H1 (cell line): ENCODE results near the gene RHBDD2. TPM values are rescaled to one million over a fixed set of nuclear protein-coding genes. Genes with fewer than 3 reads are reported as not detected.

Experiments
- CTCF ChIA-PET: fragments of 300-600 bp; sonication (Branson Sonifier 250); formaldehyde crosslinking; loops from one replicate; lab custom pipeline; 2021; ENCODE audit not compliant: partially characterized antibody; lab: Charles Lee
- POLR2A ChIA-PET: fragments of 300-600 bp; sonication (Branson Sonifier 250); formaldehyde crosslinking; loops from one replicate; lab custom pipeline; 2021; ENCODE audit warnings: inconsistent platforms; ENCODE audit not compliant: partially characterized antibody; lab: Charles Lee
- DNase-seq, 2 experiments: peaks; one replicate each; pipeline versions ENCODE4 v3.0.0 to v3.0.0-alpha.2; 2010 to 2022; ENCODE audit warnings: low spot score in 2 of 2, low read depth in 1 of 2, mixed read lengths in 1 of 2
- FAIRE-seq: peaks from 2 replicates; lab custom pipeline; 2011; peaks lifted over from hg19 to GRCh38; lab: Jason Lieb, UNC
- H2AFZ ChIP-seq: 2 replicates; pipeline ENCODE4 v1.8.1; 2012; ENCODE audit warnings: low read length, inconsistent platforms
- H2AK5ac ChIP-seq: 2 replicates; pipeline ENCODE4 v1.6.1; 2013; ENCODE audit warnings: low read depth, low read length
- H2BK120ac ChIP-seq: replicated peaks from 2 replicates; pipeline ENCODE3; 2013; ENCODE audit warnings: low read depth, low read length, inconsistent platforms
- H2BK12ac ChIP-seq: 2 replicates; pipeline ENCODE4 v1.6.1; 2013; ENCODE audit warnings: low read depth, low read length
- H2BK15ac ChIP-seq: 2 replicates; pipeline ENCODE4 v1.6.1; 2013; ENCODE audit warnings: low read length
- H2BK20ac ChIP-seq: 2 replicates; pipeline ENCODE4 v1.6.1; 2013; ENCODE audit warnings: low read length
- H2BK5ac ChIP-seq: 2 replicates; pipeline ENCODE4 v1.6.1; 2013; ENCODE audit warnings: low read depth, low read length
- H3K14ac ChIP-seq: 2 replicates; pipeline ENCODE4 v1.6.1; 2013; ENCODE audit warnings: inconsistent platforms; ENCODE audit not compliant: insufficient read length
- H3K18ac ChIP-seq: 2 replicates; pipeline ENCODE4 v1.6.1; 2013; ENCODE audit warnings: low read length; ENCODE audit errors: extremely low read depth
- H3K23ac ChIP-seq: 2 replicates; pipeline ENCODE4 v1.6.1; 2013; ENCODE audit warnings: inconsistent platforms; ENCODE audit not compliant: insufficient read length
- H3K23me2 ChIP-seq: 2 replicates; pipeline ENCODE4 v1.6.1; 2013; ENCODE audit warnings: low read depth, low read length
- H3K27ac ChIP-seq: 2 replicates; pipeline ENCODE4 v1.6.1; 2011; ENCODE audit warnings: low read depth, low read length, inconsistent platforms
- H3K27me3 ChIP-seq, 4 experiments: replicated peaks in 1 of 4; 1 replicate in 1 of 4; 2 replicates in 3 of 4; pipeline versions ENCODE4 v1.6.1 to v1.8.1; 2011 to 2013; ENCODE audit warnings: low read length in 3 of 4, mild to moderate bottlenecking in 3 of 4, inconsistent platforms in 2 of 4, mixed read lengths in 2 of 4, moderate library complexity in 1 of 4; ENCODE audit not compliant: control insufficient read depth in 3 of 4, insufficient read depth in 3 of 4; ENCODE audit errors: extremely low read depth in 1 of 4
- H3K36me3 ChIP-seq, 4 experiments: 2 replicates each; pipeline versions ENCODE4 v1.6.1 to v1.8.1; 2011 to 2013; ENCODE audit warnings: mild to moderate bottlenecking in 4 of 4, low read length in 3 of 4, moderate library complexity in 2 of 4, control low read depth in 1 of 4, inconsistent platforms in 1 of 4; ENCODE audit not compliant: insufficient read depth in 4 of 4, control insufficient read depth in 2 of 4
- H3K4ac ChIP-seq: replicated peaks from 2 replicates; pipeline ENCODE3; 2013; ENCODE audit warnings: low read length, low read depth, mixed read lengths, inconsistent platforms; ENCODE audit not compliant: insufficient read length
- H3K4me1 ChIP-seq, 4 experiments: replicated peaks in 1 of 4; 1 replicate in 1 of 4; 2 replicates in 3 of 4; pipeline versions ENCODE4 v1.6.1 to v1.8.1; 2011 to 2013; ENCODE audit warnings: low read length in 3 of 4, inconsistent platforms in 2 of 4, mixed read lengths in 1 of 4; ENCODE audit not compliant: insufficient read depth in 4 of 4, control insufficient read depth in 3 of 4
- H3K4me2 ChIP-seq, 2 experiments: 2 replicates each; pipeline versions ENCODE4 v1.6.1 to v1.8.1; 2011 to 2013; ENCODE audit warnings: low read depth in 2 of 2, low read length in 2 of 2, control low read depth in 1 of 2, inconsistent platforms in 1 of 2, mild to moderate bottlenecking in 1 of 2; ENCODE audit not compliant: insufficient read depth in 1 of 2
- H3K4me3 ChIP-seq, 4 experiments: fragments of 200-600, 300-600 bp in 1 of 4; sonication (generic), shearing (Covaris generic), sonication (Bioruptor Twin) in 1 of 4; 2 replicates each; pipeline versions ENCODE4 v1.5.1 to v1.8.1; 2011 to 2016; ENCODE audit warnings: low read length in 4 of 4, low read depth in 3 of 4, control low read depth in 2 of 4, inconsistent platforms in 2 of 4, mild to moderate bottlenecking in 2 of 4, mixed read lengths in 1 of 4, moderate library complexity in 1 of 4; ENCODE audit not compliant: insufficient read depth in 2 of 4; ENCODE audit errors: extremely low read depth in 1 of 4
- H3K56ac ChIP-seq: replicated peaks from 2 replicates; pipeline ENCODE3; 2013; ENCODE audit warnings: low read depth, mild to moderate bottlenecking, mixed read lengths, low read length, inconsistent platforms; ENCODE audit not compliant: insufficient read length
- H3K79me1 ChIP-seq: 2 replicates; pipeline ENCODE4 v1.6.1; 2013; ENCODE audit warnings: low read depth, low read length, control low read depth
- H3K79me2 ChIP-seq, 2 experiments: 2 replicates each; pipeline versions ENCODE4 v1.6.1 to v1.8.1; 2012 to 2013; ENCODE audit warnings: low read length in 2 of 2, mild to moderate bottlenecking in 2 of 2, inconsistent platforms in 1 of 2; ENCODE audit not compliant: insufficient read depth in 2 of 2, control insufficient read depth in 1 of 2
- H3K9ac ChIP-seq, 4 experiments: replicated peaks in 1 of 4; 1 replicate in 1 of 4; 2 replicates in 3 of 4; pipeline versions ENCODE4 v1.6.1 to v1.8.1; 2011 to 2013; ENCODE audit warnings: low read depth in 3 of 4, low read length in 3 of 4, control low read depth in 2 of 4, mild to moderate bottlenecking in 2 of 4, moderate library complexity in 2 of 4, inconsistent platforms in 1 of 4; ENCODE audit errors: extremely low read depth in 1 of 4
- H3K9me3 ChIP-seq, 2 experiments: 2 replicates each; pipeline versions ENCODE4 v1.6.1 to v1.8.1; 2012 to 2013; ENCODE audit warnings: mild to moderate bottlenecking in 2 of 2, moderate library complexity in 2 of 2, control low read depth in 1 of 2, inconsistent platforms in 1 of 2, low read depth in 1 of 2, low read length in 1 of 2, mixed read lengths in 1 of 2; ENCODE audit not compliant: insufficient read depth in 2 of 2
- H4K20me1 ChIP-seq, 2 experiments: replicated peaks in 1 of 2; 2 replicates each; pipeline versions ENCODE3 to v1.8.1; 2011 to 2013; ENCODE audit warnings: inconsistent platforms in 2 of 2, low read length in 2 of 2, mild to moderate bottlenecking in 1 of 2; ENCODE audit not compliant: insufficient read depth in 2 of 2, control insufficient read depth in 1 of 2
- H4K5ac ChIP-seq: 2 replicates; pipeline ENCODE4 v1.6.1; 2013; ENCODE audit warnings: low read length, low read depth, mixed read lengths, inconsistent platforms; ENCODE audit not compliant: insufficient read length
- H4K8ac ChIP-seq: 2 replicates; pipeline ENCODE4 v1.8.0; 2013; ENCODE audit warnings: mild to moderate bottlenecking, moderate library complexity, low read length, inconsistent platforms; ENCODE audit not compliant: insufficient read depth; ENCODE audit errors: extremely low read depth
- H4K91ac ChIP-seq: replicated peaks from 2 replicates; pipeline ENCODE3; 2013; ENCODE audit warnings: low read length, mixed read lengths, inconsistent platforms; ENCODE audit not compliant: insufficient read length
- BCL11A ChIP-seq, 2 experiments: IDR thresholded peaks; one replicate each; pipeline ENCODE4 v1.6.1; 2011; ENCODE audit warnings: low read depth in 2 of 2, low read length in 2 of 2, mild to moderate bottlenecking in 2 of 2
- CTBP2 ChIP-seq: IDR thresholded peaks from 2 replicates; pipeline ENCODE4 v1.7.0; 2011; ENCODE audit warnings: borderline replicate concordance, mild to moderate bottlenecking, moderate library complexity, mixed read lengths, low read length; ENCODE audit not compliant: insufficient read depth, insufficient read length
- SIN3A ChIP-seq, 2 experiments: IDR thresholded peaks in 1 of 2; conservative IDR thresholded peaks in 1 of 2; 2 replicates each; pipeline ENCODE4 v1.6.1; 2011 to 2012; ENCODE audit warnings: low read length in 2 of 2, improper control_type of control experiment in 1 of 2, low read depth in 1 of 2, mild to moderate bottlenecking in 1 of 2
- TAF7 ChIP-seq: optimal IDR thresholded peaks from 2 replicates; pipeline ENCODE3; 2011; ENCODE audit warnings: low read depth, mild to moderate bottlenecking, inconsistent platforms, low read length, moderate library complexity, borderline replicate concordance
- TEAD4 ChIP-seq: IDR thresholded peaks from 2 replicates; pipeline ENCODE4 v1.6.1; 2012; ENCODE audit warnings: low read depth, low read length, inconsistent platforms, mixed read lengths
- YY1 ChIP-seq: IDR thresholded peaks from 2 replicates; pipeline ENCODE4 v1.6.1; 2011; ENCODE audit warnings: low read depth, mild to moderate bottlenecking, low read length
- WGBS, 2 experiments: shearing (Covaris generic) in 1 of 2; methylation state at CpG; one replicate each; pipeline versions ENCODE4 v1.1.6 to v1.1.7; 2013 to 2015; ENCODE audit warnings: low lambda C conversion rate in 2 of 2, mixed read lengths in 2 of 2, inconsistent platforms in 1 of 2, low coverage in 1 of 2, missing lambda C conversion rate in 1 of 2; ENCODE audit not compliant: insufficient replicate concordance in 2 of 2, insufficient coverage in 1 of 2, insufficient read length in 1 of 2; ENCODE audit errors: extremely low coverage in 1 of 2, missing lambda C conversion rate in 1 of 2; 5-methylcytosine and 5-hydroxymethylcytosine counted together
- long read RNA-seq, 2 experiments: library from RNA in 1 of 2; library from capped mRNA in 1 of 2; stranded (forward); transcript quantifications; one replicate each; pipeline ENCODE4 v2.0.0, GENCODE V29; 2021; ENCODE audit warnings: inconsistent platforms in 1 of 2
- polyA minus RNA-seq, 3 experiments: library from RNA; depleted of rRNA, polyadenylated mRNA; stranded (reverse); fragments of >200 nt; gene quantifications; 1 replicate in 2 of 3; 2 replicates in 1 of 3; pipeline ENCODE4 v1.2.3, GENCODE V29; 2011
- polyA plus RNA-seq, 7 experiments: library from polyadenylated mRNA; depleted of rRNA in 3 of 7; stranded (reverse) in 5 of 7; unstranded in 2 of 7; fragments of >200 nt in 5 of 7; fragments of 200-250 nt in 2 of 7; gene quantifications; 1 replicate in 5 of 7; 2 replicates in 1 of 7; 4 replicates in 1 of 7; pipeline versions ENCODE4 v1.2.1 to v1.2.3, GENCODE V29; 2011 to 2013; ENCODE audit warnings: missing spikeins in 2 of 7, mixed read lengths in 2 of 7
- total RNA-seq: library from RNA; stranded (reverse); fragmentation: NEBNext Ultra II Directional; extraction: Animal tissue kit (Norgen Biotek cat#: 25700); gene quantifications from 2 replicates; pipeline ENCODE4 v1.2.1, GENCODE V29; 2021

Gene RHBDD2
- total RNA-seq (28.3 and 29.5 TPM in 2 replicates), polyA plus RNA-seq (2011; rRNA removed) (65.5 and 83.6 TPM in 2 replicates), polyA minus RNA-seq (2011; rRNA and poly(A)+ RNA removed) (19.9 and 26.2 TPM in 2 replicates)
- 30.5 TPM for polyA plus RNA-seq (2011; cell fraction: cytosol; rRNA removed)
- 48.6 TPM for polyA plus RNA-seq (2011; cell fraction: nucleus; rRNA removed)
- 22.3 to 41.5 TPM (median 36.1 TPM) in 4 replicates for polyA plus RNA-seq (2012, experiment 1 of 2)
- 36.4 TPM for polyA plus RNA-seq (2012, experiment 2 of 2)
- 36.4 TPM for polyA plus RNA-seq (2013, experiment 1 of 2)
- 40.7 TPM for polyA plus RNA-seq (2013, experiment 2 of 2)
- 20.5 TPM for polyA minus RNA-seq (2011; cell fraction: cytosol; rRNA and poly(A)+ RNA removed)
- 23.4 TPM for polyA minus RNA-seq (2011; cell fraction: nucleus; rRNA and poly(A)+ RNA removed)
- long read RNA-seq, experiment 1, transcript RHBDD2-201 (4 exons, 1,802 nt), result major isoform, 15 of 29 reads
- long read RNA-seq, experiment 1, partial matches to known transcripts, result 7 of 29 reads
- long read RNA-seq, experiment 1, other reads (novel, unspliced or antisense), result 0 of 29 reads
- long read RNA-seq, experiment 2, transcript RHBDD2-202 (5 exons, 1,878 nt), result minor isoform, 9 of 30 reads
- long read RNA-seq, experiment 2, transcript RHBDD2-201 (4 exons, 1,802 nt), result major isoform, 19 of 30 reads
- long read RNA-seq, experiment 2, partial matches to known transcripts, result 0 of 30 reads
- long read RNA-seq, experiment 2, other reads (novel, unspliced or antisense), result 2 of 30 reads

DNA sequence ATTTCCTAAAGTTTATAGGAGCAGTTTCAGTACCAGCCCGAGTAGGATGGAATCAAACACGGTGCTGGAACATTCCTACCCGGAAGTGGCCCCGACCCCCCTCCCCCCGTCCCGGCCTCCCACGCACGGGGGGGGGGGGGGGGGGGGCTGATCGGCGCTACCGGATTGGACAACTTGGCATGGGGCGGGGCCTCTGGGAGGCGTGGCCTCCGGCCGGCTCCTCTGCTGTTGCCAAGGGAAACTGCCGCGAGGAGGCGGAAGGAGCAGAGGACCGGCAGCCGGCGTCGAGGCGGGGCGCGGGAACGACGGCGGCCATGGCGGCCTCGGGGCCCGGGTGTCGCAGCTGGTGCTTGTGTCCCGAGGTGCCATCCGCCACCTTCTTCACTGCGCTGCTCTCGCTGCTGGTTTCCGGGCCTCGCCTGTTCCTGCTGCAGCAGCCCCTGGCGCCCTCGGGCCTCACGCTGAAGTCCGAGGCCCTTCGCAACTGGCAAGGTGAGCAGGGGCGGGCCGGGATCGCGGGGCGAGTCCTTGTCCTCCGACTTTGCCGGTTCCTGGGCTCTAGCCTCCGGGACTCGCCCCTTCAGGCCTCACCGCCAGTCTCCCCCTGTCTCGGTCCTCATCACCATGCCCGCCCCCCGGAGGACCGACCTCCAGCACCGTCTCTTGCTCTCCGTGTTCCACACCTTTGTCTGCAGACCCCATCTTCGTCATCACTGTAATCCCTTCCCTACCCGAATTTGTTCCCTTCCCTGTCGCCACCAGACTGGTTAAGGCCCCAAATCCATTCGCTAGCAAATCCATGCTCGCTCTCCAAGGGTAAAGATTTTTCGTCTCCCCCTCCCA, at the start of gene RHBDD2:
Gene RHBDD2 (plus strand): TSS at position 266 of the 843 bp plus-strand sequence. CDS start 49 bp downstream, at position 315.
- peaks cover 8 to 31% (median 21%) of the 10 kb centered on the region in 4 experiments; a peak in 7 of 8 replicates for H3K36me3 ChIP-seq
- peak within 1 kb of the TSS; percentile 98 for H4K5ac ChIP-seq
- peak within 1 kb of the TSS; percentile 76 for H2AFZ ChIP-seq
- peak within 1 kb of the TSS; percentile 65; the same call in 1 of the 2 replicates for H2BK15ac ChIP-seq
- peak within 1 kb of the TSS; percentile 90 for H4K91ac ChIP-seq
- peaks cover 0 to 15% of the 10 kb centered on the region in 2 experiments; a peak in 2 of 4 replicates for H3K79me2 ChIP-seq
- no peak within 1 kb of the TSS for H3K23ac ChIP-seq
- ChIA-PET POLR2A (interaction anchor here (1.0 to 3.6 kb wide), 5 partner anchors 11 to 144 kb away, joined by 3 to 22 read pairs (median 4); no protein-coding TSS in a partner anchor), CTCF (interaction anchor here (1.4 to 2.4 kb wide), 3 partner anchors 11 to 93 kb away, joined by 4 to 7 read pairs (median 5); no protein-coding TSS in a partner anchor)
- H2BK20ac ChIP-seq, result peak within 1 kb of the TSS; percentile 94
- peaks cover 5 to 11% (median 9%) of the 10 kb centered on the region in 4 experiments for H3K4me1 ChIP-seq
- peaks cover 8 to 20% of the 10 kb centered on the region in 2 experiments for H4K20me1 ChIP-seq
- no peaks in the 10 kb centered on the region for H3K9me3 ChIP-seq
- no peaks in the 10 kb centered on the region; the same call in none of the 2 replicates for H3K79me1 ChIP-seq
- peak within 1 kb of the TSS; percentile 76 to 96 for H3K4me2 ChIP-seq
- peak within 1 kb of the TSS; percentile 85 for H3K18ac ChIP-seq
- peak within 1 kb of the TSS; percentile 93 to 96 (median 94) for H3K9ac ChIP-seq
- WGBS, 2 experiments, result 1% methylated on average over 28 of the region's 65 CpGs; no CpG with 5 or more reads in 1 of the 2 experiments
- peak within 1 kb of the TSS; percentile 96; the same call in 1 of the 2 replicates for H4K8ac ChIP-seq
- H2BK12ac ChIP-seq, result peak within 1 kb of the TSS; percentile 99
- H3K27me3 ChIP-seq, result peaks cover 0 to 8% (median under 1%) of the 10 kb centered on the region in 4 experiments; a peak in 1 of 7 replicates
- FAIRE-seq (no peak), DNase-seq (peak; percentile 70 to 94)
- peak within 1 kb of the TSS; percentile 57 for H3K4ac ChIP-seq
- H3K56ac ChIP-seq, result peak within 1 kb of the TSS; percentile 80
- H2BK120ac ChIP-seq, result peak within 1 kb of the TSS; percentile 89
- H3K23me2 ChIP-seq, result peaks cover 11% of the 10 kb centered on the region
- H2AK5ac ChIP-seq, result peak within 1 kb of the TSS; percentile 95; the same call in 1 of the 2 replicates
- no peak within 1 kb of the TSS for H3K14ac ChIP-seq
- peak within 1 kb of the TSS; percentile 73 to 97 (median 81) for H3K4me3 ChIP-seq
- peak within 1 kb of the TSS; percentile 82 for H3K27ac ChIP-seq
- H2BK5ac ChIP-seq, result peak within 1 kb of the TSS; percentile 98
- TF ChIP-seq BCL11A (IDR thresholded peaks at IDR 0.05; ENCODE audit: low read depth in 2 of 2, low read length in 2 of 2) (no peak), YY1 (peak; percentile 92), SIN3A (conservative IDR thresholded peaks at IDR 0.05 in 1 of 2, IDR thresholded peaks at IDR 0.05 in 1 of 2; ENCODE audit: low read depth in 1 of 2, low read length in 2 of 2) (peak; percentile 79 to 91; a peak in 2 of 4 replicates), TEAD4 (no peak), CTBP2 (no peak), TAF7 (peak; percentile 61)
